HPDE6-E6E7 (cell line): ENCODE data around the gene LST1.

Source experiments
- DNase-seq: peaks from one replicate; pipeline ENCODE4 v3.0.0; 2011; ENCODE audit warnings: missing footprints; ENCODE audit errors: extremely low spot score

Gene LST1

GRCh38 chr6:31559958-31560696, 25.9 kb upstream of the LST1 start:
- no peak for DNase-seq

DNA sequence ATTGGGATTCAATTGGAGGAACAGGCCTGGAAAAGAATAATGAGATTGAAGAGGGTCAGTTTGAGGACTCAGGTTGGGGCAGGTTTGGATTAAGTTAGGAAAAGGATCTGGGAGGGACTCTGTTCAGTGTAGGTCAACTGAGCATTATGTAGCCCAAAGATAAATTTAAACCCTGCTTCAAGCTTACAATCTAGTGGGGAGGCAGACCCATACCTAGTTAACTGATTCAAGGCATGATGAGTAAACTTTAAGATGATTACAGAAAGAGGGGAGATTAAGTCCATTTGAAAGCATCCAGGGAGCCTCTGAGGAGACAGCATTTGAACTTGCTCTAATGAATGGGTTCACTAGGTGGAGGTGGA, 25.4 kb upstream of the LST1 start:
- DNase-seq, result no peak

DNA sequence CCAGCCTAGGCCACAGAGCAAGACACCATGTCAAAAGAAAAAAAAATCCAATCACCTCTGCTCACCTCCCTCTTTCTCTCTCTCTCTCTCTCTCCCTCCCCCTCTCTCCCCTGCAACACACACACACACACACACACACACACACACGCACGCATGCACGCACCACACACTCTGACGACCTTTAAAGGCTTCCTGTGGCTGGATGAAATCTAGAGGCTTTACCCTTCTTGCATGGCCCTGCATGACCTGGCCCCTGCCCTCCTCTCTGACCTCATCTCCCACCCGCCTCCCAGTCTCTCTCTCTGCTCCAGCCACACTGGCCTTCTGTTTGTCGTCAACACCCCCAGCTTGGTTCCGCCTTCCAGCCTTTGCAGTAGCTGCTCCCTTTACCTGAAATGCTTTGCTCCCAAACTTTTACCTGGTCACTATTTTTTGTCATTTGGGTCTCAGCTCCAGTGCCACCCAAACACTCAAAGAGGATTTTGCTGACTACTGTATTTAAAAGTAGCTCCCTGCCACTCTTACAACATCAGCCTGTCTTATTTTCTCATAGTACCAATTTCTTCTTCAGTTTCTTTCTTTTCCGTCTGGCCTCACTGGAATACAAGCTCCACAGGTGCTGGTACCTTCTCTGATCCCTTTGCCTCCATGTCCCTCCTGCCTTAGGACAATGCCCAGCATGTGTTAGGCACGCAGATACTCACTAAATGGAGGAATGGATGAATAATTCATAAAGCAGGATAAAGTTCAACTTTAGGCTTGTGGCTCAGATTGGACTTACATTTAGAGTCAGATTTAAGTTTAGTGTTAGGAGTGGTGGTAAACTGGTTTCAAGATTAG, 18.3 kb upstream of the LST1 start:
- no peak for DNase-seq

- no peak for DNase-seq
Observed at GRCh38 chr6:31568537-31568961, 17.5 kb upstream of the LST1 start.

DNA sequence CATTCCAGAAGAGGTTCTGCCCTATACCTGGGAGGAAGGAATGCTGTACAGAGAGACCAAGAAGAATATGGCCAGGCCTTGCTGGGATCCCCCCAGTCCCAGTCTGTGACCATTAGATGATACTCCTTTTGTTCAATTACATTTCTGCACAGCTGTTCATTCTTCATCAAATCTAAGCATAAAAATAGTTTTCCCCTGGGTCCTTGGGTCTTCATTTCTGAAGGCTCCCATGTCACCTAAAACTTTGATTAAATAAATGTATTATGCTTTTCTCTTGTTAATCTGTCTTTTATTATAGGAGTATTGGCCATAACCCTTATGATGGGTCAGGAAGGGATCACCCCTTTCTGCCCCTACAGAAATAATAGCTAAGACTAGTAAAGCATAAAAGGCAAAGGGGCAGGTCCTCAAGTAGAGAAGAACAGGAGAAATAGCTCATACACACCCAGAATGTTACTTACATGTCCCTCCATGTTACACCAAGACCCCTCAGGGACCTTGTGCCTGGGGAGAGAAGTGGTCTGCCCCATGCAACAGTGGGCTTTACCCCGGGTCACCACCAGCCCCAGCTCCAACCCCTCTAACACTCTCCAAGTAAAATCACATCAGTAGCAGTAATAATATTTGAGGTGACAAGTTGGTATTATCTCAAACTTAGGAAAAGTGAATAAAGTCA, 16.1 kb upstream of the LST1 start:
- DNase-seq, result no peak

DNA sequence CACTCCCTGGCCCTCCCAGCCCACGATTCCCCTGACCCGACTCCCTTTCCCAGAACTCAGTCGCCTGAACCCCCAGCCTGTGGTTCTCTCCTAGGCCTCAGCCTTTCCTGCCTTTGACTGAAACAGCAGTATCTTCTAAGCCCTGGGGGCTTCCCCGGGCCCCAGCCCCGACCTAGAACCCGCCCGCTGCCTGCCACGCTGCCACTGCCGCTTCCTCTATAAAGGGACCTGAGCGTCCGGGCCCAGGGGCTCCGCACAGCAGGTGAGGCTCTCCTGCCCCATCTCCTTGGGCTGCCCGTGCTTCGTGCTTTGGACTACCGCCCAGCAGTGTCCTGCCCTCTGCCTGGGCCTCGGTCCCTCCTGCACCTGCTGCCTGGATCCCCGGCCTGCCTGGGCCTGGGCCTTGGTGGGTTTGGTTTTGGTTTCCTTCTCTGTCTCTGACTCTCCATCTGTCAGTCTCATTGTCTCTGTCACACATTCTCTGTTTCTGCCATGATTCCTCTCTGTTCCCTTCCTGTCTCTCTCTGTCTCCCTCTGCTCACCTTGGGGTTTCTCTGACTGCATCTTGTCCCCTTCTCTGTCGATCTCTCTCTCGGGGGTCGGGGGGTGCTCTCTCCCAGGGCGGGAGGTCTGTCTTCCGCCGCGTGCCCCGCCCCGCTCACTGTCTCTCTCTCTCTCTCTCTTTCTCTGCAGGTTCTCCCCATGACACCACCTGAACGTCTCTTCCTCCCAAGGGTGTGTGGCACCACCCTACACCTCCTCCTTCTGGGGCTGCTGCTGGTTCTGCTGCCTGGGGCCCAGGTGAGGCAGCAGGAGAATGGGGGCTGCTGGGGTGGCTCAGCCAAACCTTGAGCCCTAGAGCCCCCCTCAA, 13.8 kb upstream of the LST1 start, which contains the start of gene LTA:
LTA (plus strand) TSS at position 249 of the 871 bp plus-strand sequence; CDS start at position 703, 454 bp downstream.
- no peak for DNase-seq

DNA sequence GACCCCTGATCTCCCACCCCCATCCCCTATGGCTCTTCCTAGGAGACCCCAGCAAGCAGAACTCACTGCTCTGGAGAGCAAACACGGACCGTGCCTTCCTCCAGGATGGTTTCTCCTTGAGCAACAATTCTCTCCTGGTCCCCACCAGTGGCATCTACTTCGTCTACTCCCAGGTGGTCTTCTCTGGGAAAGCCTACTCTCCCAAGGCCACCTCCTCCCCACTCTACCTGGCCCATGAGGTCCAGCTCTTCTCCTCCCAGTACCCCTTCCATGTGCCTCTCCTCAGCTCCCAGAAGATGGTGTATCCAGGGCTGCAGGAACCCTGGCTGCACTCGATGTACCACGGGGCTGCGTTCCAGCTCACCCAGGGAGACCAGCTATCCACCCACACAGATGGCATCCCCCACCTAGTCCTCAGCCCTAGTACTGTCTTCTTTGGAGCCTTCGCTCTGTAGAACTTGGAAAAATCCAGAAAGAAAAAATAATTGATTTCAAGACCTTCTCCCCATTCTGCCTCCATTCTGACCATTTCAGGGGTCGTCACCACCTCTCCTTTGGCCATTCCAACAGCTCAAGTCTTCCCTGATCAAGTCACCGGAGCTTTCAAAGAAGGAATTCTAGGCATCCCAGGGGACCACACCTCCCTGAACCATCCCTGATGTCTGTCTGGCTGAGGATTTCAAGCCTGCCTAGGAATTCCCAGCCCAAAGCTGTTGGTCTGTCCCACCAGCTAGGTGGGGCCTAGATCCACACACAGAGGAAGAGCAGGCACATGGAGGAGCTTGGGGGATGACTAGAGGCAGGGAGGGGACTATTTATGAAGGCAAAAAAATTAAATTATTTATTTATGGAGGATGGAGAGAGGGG, 12.6 kb upstream of the LST1 start:
- DNase-seq, result no peak

GRCh38 chr6:31574106-31575061, 11.7 kb upstream of the LST1 start:
- DNase-seq, result no peak

DNA sequence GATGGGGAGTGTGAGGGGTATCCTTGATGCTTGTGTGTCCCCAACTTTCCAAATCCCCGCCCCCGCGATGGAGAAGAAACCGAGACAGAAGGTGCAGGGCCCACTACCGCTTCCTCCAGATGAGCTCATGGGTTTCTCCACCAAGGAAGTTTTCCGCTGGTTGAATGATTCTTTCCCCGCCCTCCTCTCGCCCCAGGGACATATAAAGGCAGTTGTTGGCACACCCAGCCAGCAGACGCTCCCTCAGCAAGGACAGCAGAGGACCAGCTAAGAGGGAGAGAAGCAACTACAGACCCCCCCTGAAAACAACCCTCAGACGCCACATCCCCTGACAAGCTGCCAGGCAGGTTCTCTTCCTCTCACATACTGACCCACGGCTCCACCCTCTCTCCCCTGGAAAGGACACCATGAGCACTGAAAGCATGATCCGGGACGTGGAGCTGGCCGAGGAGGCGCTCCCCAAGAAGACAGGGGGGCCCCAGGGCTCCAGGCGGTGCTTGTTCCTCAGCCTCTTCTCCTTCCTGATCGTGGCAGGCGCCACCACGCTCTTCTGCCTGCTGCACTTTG, 10.7 kb upstream of the LST1 start, which contains the start of gene TNF:
TNF (plus strand) TSS at position 231 of the 567 bp plus-strand sequence; CDS start at position 408, 177 bp downstream.
- no peak for DNase-seq

DNA sequence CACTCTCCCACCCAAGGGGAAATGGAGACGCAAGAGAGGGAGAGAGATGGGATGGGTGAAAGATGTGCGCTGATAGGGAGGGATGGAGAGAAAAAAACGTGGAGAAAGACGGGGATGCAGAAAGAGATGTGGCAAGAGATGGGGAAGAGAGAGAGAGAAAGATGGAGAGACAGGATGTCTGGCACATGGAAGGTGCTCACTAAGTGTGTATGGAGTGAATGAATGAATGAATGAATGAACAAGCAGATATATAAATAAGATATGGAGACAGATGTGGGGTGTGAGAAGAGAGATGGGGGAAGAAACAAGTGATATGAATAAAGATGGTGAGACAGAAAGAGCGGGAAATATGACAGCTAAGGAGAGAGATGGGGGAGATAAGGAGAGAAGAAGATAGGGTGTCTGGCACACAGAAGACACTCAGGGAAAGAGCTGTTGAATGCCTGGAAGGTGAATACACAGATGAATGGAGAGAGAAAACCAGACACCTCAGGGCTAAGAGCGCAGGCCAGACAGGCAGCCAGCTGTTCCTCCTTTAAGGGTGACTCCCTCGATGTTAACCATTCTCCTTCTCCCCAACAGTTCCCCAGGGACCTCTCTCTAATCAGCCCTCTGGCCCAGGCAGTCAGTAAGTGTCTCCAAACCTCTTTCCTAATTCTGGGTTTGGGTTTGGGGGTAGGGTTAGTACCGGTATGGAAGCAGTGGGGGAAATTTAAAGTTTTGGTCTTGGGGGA, 10.0 kb upstream of the LST1 start:
- no peak for DNase-seq

DNA sequence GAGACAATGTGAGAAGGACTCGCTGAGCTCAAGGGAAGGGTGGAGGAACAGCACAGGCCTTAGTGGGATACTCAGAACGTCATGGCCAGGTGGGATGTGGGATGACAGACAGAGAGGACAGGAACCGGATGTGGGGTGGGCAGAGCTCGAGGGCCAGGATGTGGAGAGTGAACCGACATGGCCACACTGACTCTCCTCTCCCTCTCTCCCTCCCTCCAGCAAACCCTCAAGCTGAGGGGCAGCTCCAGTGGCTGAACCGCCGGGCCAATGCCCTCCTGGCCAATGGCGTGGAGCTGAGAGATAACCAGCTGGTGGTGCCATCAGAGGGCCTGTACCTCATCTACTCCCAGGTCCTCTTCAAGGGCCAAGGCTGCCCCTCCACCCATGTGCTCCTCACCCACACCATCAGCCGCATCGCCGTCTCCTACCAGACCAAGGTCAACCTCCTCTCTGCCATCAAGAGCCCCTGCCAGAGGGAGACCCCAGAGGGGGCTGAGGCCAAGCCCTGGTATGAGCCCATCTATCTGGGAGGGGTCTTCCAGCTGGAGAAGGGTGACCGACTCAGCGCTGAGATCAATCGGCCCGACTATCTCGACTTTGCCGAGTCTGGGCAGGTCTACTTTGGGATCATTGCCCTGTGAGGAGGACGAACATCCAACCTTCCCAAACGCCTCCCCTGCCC, 9.0 kb upstream of the LST1 start:
- DNase-seq, result no peak

- no peak for DNase-seq
Observed at GRCh38 chr6:31577579-31577966, 8.5 kb upstream of the LST1 start.

GRCh38 chr6:31578184-31579118, 7.6 kb upstream of the LST1 start:
- DNase-seq, result no peak

GRCh38 chr6:31579119-31579505, 7.0 kb upstream of the LST1 start:
- DNase-seq, result no peak

- DNase-seq, result no peak
Observed at GRCh38 chr6:31579546-31580437, 6.3 kb upstream of the LST1 start.

DNA sequence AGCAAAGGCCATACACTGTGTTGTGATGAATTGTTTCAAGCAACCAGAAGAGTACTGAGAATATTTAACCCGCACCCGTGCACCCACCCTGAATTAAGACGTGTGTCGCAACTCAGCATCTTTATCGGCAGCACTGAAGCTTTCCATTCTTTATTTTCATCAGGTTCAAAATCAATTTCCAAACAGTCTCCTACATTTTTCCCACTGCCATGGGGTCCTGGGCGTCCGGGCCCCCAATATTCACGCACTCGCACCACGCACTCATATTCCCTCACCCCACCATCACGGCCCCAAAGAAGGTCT, 5.7 kb upstream of the LST1 start:
- DNase-seq, result no peak
